HG03439 (cell line): ENCODE results near the gene CPA1.

ENCODE experiments used
- ATAC-seq: cut with Tn5 transposase; IDR thresholded peaks from one replicate; pipeline ENCODE4 v1.9.1; 2021; ENCODE audit warnings: mild to moderate bottlenecking, moderate library complexity; ENCODE audit not compliant: unreplicated experiment

CPA1 gene

GRCh38 chr7:130421684-130422083, 41.4 kb downstream of the CPA1 start:
- no peak for ATAC-seq

GRCh38 chr7:130423501-130424037, 43.3 kb downstream of the CPA1 start:
- ATAC-seq = no peak

- no peak for ATAC-seq
Measured at GRCh38 chr7:130425796-130426195, 45.5 kb downstream of the CPA1 start.

- ATAC-seq = no peak
Measured at GRCh38 chr7:130426564-130426963, 46.3 kb downstream of the CPA1 start.

- no peak for ATAC-seq
Measured at GRCh38 chr7:130429019-130429418, 48.7 kb downstream of the CPA1 start.

GRCh38 chr7:130430115-130430514, 49.8 kb downstream of the CPA1 start:
- no peak for ATAC-seq

- ATAC-seq = no peak
Measured at GRCh38 chr7:130430841-130431666, 50.8 kb downstream of the CPA1 start.

GRCh38 chr7:130432886-130433285, 52.6 kb downstream of the CPA1 start:
- no peak for ATAC-seq

- no peak for ATAC-seq
Measured at GRCh38 chr7:130433301-130433700, 53.0 kb downstream of the CPA1 start.

GRCh38 chr7:130435311-130435854, 55.1 kb downstream of the CPA1 start:
- no peak for ATAC-seq

- no peak for ATAC-seq
Measured at GRCh38 chr7:130436253-130436652, 56.0 kb downstream of the CPA1 start.
